Measurements from ENCODE around the gene GRIN2A.

Gene GRIN2A

GRCh38 chr16:9703731-9704130 is 478.5 kb downstream of the GRIN2A start:
- no peak for TF ChIP-seq GABPA (IDR thresholded peaks at IDR 0.05; ENCODE audit: low read depth)
- no peak for TF ChIP-seq REST (IDR thresholded peaks at IDR 0.05; ENCODE audit: insufficient replicate concordance, low read depth)
- TF ChIP-seq POLR2AphosphoS5 (IDR thresholded peaks at IDR 0.05; ENCODE audit: low read depth), result no peak
- TF ChIP-seq SPI1 (IDR thresholded peaks at IDR 0.05; ENCODE audit: borderline replicate concordance, low read depth), result no peak
- TF ChIP-seq CTCF (IDR thresholded peaks at IDR 0.05; ENCODE audit: insufficient read depth, low read length), result no peak
- Histone ChIP-seq H3K4me3 (replicated peaks; ENCODE audit: insufficient read depth, low read length) (no peak overlapping the region), H3K27ac (replicated peaks) (no peak overlapping the region), H3K27me3 (ENCODE audit: insufficient read depth, poor library complexity, severe bottlenecking) (no peaks in the 10 kb centered on the region)
- no peak for DNase-seq (ENCODE audit: low read depth in 1 of 2, low spot score in 1 of 2)

Measured in HL-60 (cell line).